GM19395 (cell line): ENCODE measurements around the gene ESYT2.

Source experiments
- ATAC-seq: cut with Tn5 transposase; IDR thresholded peaks from one replicate; pipeline ENCODE4 v1.9.1; 2021; ENCODE audit warnings: mild to moderate bottlenecking, moderate library complexity; ENCODE audit not compliant: unreplicated experiment

ESYT2 gene

DNA sequence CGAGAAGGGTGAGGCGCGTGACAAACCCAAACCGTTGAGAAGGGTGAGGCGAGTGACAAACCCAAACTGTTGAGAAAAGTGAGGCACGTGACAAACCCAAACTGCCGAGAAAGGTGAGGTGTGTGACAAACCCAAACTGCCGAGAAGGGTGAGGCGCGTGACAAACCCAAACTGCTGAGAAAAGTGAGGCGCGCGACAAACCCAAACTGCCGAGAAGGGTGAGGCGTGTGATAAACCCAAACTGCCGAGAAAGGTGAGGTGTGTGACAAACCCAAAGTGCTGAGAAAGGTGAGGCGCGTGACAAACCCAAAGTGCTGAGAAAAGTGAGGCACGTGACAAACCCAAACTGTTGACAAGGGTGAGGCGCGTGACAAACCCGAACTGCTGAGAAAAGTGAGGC, 25.0 kb downstream of the ESYT2 start:
- no peak for ATAC-seq

DNA sequence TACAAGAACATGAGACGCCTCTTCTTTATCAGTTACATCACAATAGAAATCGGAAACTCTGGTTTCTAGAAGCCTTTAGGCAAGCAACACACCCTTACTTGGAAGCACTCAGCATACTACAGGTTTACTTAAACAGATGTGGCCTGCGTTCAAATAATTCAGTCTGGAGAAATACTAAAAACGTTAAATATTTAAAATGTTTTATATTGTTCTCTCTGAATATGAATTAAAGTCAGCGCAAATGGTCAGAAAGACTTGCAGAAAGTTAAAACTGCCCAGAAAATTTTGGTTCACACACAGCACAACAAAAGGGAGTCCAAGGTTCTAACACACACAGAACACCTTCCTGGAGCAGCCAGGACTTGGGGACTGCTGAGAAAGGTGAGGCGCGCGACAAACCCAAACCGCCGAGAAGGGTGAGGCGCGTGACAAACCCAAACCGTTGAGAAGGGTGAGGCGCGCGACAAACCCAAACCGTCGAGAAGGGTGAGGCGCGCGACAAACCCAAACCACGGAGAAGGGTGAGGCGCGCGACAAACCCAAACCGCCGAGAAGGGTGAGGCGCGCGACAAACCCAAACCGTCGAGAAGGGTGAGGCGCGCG, 25.8 kb downstream of the ESYT2 start:
- no peak for ATAC-seq

- ATAC-seq: no peak
Observed at GRCh38 chr7:158802535-158803366, 26.6 kb downstream of the ESYT2 start.

DNA sequence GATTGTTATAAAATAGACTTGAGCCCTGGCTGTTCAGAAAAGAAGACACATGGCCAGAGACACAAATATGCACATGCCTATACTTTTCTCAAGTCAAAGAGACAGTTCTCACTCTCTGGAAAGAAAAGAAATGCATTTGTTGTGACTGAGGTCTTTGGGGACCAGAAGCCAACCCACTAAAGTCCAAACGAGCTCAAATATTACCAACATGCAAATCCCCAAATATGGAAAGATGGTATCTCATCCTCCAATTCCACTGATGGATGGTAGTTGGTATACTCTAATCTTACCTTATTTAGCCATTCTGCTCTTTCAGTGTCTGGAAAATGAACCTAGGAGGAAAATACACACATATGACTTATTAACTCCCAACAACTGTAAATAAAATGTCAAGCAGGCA, 30.6 kb downstream of the ESYT2 start:
- no peak for ATAC-seq

DNA sequence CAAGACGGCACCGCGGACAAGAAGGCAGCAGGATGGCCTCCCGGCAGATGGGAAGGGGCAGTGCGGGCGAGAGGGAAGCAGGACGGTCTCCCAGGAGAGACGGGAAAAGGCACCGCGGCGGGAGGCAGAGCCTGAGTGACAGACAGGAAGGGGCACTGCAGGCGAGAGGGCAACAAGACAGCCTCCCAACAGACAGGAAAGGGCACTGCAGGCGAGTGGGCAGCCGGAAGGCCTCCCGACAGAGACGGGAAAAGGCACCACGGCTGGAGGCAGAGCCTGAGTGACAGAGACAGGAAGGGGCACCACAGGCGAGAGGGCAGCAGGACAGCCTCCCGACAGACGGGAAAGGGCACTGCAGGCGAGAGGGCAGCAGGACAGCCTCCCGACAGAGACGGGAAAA, 32.6 kb downstream of the ESYT2 start:
- ATAC-seq: no peak

GRCh38 chr7:158795272-158795671, 34.0 kb downstream of the ESYT2 start:
- no peak for ATAC-seq

DNA sequence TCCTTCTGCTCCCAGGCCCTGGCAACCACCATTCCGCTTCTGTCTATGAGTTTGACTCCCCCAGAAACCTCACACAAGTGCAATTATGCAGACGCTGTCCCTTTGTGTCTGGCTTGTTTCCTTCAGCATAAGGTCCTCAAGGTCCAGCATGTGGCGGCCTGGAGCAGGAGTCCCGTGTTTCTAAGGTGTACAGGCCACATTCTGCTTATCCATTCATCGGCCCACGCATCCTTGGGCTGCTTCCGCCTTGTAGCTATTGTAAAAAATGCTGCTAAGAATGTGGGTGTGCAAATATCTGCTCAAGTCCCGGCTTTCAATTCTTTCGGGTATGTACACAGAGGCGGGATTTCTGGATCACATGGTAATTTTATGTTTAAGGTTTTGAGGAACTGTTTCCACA, 38.2 kb downstream of the ESYT2 start:
- no peak for ATAC-seq

DNA sequence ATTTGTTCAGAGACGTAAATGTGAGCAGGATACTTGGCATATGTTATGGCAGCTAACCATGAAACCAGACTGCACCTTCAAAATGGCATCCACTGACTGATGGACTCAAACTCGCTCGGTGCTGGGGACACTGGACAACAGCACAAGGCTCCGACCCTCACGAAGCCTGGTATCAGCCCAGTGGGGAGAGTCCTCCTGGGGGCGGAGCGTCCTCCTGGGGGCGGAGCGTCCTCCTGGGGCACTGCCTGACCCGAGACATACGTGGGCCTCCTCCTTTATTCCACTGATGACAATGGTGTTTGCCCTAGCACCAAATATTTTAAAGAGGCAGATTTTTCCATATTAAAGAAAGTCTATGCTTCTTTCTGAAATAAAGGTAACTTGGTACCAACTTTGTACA, 39.5 kb downstream of the ESYT2 start:
- no peak for ATAC-seq

- ATAC-seq: no peak
Observed at GRCh38 chr7:158786898-158787297, 42.4 kb downstream of the ESYT2 start.

DNA sequence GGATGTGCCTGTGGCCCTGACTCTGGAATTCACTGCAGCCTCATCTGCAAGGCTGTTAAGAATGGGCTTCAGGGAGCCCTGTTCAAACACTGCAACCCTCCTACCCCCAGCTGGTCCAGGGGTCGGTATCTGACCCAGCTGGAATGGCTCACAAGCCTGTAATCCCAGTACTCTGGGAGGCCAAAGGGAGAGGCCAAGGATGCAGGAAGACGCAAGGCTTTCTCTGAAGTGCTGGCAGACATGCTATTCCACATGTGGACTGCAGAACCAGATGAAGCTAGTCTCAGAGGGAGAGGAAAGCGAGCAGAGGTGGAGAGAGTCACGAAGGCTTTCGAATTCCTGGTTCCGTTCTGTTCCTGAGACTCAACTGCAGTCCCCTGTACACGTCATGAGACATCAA, 45.0 kb downstream of the ESYT2 start:
- no peak for ATAC-seq

GRCh38 chr7:158783595-158783994, 45.7 kb downstream of the ESYT2 start:
- no peak for ATAC-seq

DNA sequence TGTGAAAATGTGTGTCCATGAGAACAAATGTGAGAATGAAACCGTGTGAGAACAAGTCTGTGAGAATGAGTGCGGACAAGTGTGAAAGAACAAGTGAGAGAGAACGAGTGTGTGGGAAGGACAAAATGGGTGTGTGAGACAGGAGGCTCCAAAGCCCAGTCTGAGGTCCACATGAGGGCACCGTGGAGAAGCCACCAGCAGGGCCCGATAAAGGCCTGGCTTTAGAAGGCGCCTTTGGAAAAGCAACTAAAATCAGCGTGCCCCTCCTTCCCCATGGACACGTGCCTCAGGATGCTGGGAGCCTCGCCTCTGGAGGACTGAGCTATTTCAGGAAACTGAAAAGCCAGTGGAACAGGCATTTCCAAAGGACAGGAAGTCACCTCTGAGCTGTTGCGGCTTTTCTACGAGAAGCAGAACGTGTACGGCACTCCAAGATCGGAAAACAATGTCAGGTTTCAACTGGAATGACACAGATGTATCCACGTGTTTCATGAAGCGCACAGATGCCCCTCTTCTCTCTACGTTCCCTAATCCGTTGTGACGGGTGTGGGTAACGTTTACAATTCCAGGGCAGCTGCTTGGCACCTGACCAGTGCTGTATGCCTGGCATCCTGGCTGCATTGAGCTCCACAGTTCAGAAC, 46.4 kb downstream of the ESYT2 start:
- ATAC-seq: no peak

- no peak for ATAC-seq
Observed at GRCh38 chr7:158781974-158782664, 47.2 kb downstream of the ESYT2 start.

- no peak for ATAC-seq
Observed at GRCh38 chr7:158781217-158781973, 47.9 kb downstream of the ESYT2 start.

DNA sequence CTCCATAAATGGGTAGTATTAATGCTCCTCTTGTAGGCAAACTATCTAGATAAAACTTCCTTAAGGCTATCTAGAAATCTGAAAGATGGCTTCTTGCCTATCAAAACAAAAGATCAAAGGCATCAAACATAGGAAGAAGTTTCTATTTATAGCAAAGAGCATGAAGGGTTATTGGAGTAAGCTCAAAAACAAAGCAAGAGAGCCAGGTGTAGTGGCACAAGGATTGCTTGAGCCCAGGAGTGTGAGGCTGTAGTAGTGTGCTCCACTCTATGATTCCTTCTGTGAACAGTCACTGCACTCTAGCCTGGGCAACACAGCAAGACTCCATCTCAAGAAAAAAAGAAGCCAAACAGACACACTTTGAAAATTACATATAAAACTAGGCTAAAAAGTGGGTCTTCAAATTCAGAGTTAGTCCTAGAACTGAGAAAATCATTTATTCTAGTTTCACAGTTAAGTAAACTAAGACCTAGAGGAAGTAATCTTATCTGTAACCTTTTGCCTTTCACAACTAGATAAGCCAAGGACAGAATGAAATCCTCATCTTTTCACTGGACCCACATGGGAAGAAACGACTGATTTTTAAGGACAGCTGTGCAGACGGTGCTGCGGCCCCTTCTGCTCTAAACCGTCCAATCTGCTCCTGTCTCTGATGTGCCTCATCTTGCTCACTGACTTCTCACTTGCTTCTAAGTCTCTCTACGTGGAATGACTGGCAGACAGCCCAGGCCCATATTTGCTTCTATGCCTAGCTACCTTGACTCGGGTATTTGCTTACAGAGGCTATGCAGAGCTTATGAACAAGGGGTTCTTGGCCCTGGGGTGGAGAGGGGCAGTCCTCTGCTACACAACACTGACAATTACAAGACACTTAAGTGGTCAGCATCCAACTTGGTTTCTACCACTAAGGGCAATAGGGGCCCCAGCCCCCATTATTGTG, 50.0 kb downstream of the ESYT2 start:
- no peak for ATAC-seq

- ATAC-seq: no peak
Observed at GRCh38 chr7:158778471-158778870, 50.8 kb downstream of the ESYT2 start.

GRCh38 chr7:158777793-158778192, 51.5 kb downstream of the ESYT2 start:
- no peak for ATAC-seq

DNA sequence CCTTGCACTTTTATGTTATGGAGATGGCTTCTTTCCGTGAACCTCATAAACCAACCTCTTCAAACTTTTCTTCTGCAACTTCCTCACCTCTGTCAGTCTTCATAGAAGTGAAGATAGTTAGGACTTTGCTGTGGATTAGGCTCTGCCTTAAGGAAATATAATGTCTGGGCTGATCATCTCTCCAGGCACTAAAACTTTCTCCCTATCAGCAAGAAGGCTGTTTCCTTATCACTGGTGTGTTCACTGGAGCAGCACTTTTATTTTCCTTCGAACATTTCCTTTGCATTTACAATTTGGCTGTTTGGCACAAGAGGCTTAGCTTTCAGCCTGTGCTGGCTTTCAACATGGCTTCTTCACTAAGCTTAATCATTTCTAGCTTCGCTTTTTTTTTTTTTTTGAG, 52.8 kb downstream of the ESYT2 start:
- ATAC-seq: no peak

DNA sequence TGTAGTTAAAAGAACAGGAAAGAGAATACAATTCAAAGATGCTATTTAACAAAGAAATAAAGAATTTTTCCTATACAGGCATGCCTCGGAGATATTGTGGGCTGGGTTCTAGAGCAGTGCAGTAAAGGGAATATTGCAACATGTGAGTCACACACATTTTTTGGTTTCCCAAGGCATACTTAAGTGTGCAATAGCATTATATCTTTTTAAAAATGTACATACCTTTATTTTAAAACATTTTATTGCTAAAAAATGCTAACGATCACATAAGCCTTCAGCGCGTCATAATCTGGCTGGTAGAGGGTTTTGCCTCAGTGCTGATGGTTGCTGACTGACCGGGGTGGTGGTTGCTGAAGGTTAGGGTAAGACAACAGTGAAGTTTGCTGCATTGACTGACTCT, 54.4 kb downstream of the ESYT2 start:
- no peak for ATAC-seq

DNA sequence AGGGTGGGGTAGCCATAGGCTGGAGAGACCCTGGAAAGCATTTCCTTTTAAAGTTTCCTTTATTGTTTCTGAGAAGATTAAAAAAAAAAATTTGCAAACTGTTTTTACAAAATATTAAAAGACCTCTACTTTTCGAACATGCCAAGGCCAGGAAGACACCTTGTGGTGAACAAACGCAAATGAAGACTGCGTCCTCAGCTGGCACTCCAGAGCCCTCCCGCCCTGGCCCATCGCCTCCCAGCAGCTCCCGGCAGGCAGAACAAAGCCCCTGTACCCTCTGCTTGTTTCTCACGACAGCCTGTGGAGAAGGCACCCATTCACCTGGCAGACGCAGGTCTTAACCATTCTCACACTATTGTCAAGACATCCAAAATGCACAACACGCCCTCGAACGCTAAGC, 56.4 kb downstream of the ESYT2 start:
- no peak for ATAC-seq
